SU-DHL-6 (cell line): ENCODE measurements around the gene KCTD11.

Experiments
- H2AFZ ChIP-seq: fragments of 200-600 bp; sonication (generic); 2 replicates; pipeline ENCODE4 v1.6.1; 2014; ENCODE audit warnings: low read depth, mild to moderate bottlenecking, moderate library complexity, mixed read lengths, antibody characterized with exemption, low read length; ENCODE audit not compliant: severe bottlenecking
- H3F3A ChIP-seq: fragments of 200-600 bp; shearing (Covaris generic); 2 replicates; pipeline ENCODE4 v1.6.0; 2016; ENCODE audit warnings: antibody characterized with exemption, mild to moderate bottlenecking; ENCODE audit not compliant: insufficient read depth
- H3K27ac ChIP-seq: fragments of 200-600 bp; sonication (generic); 2 replicates; pipeline ENCODE4 v1.5.1; 2016; ENCODE audit warnings: low read depth, mild to moderate bottlenecking, low read length, moderate library complexity, mixed read lengths
- H3K27me3 ChIP-seq: fragments of 200-600 bp; sonication (generic), shearing (Covaris generic); 2 replicates; pipeline ENCODE4 v1.6.0; 2014; ENCODE audit warnings: mild to moderate bottlenecking, low read length
- H3K36me3 ChIP-seq: fragments of 200-600 bp; sonication (generic); 2 replicates; pipeline ENCODE4 v1.6.1; 2014; ENCODE audit warnings: mild to moderate bottlenecking, low read length, mixed read lengths
- H3K4me2 ChIP-seq: fragments of 300-600, 200-600 bp; shearing (Covaris generic), sonication (generic); 2 replicates; pipeline ENCODE4 v1.6.0; 2014; ENCODE audit warnings: low read length, low read depth, mild to moderate bottlenecking; ENCODE audit not compliant: poor library complexity, severe bottlenecking
- H3K4me3 ChIP-seq: fragments of 200-600 bp; sonication (generic); 2 replicates; pipeline ENCODE4 v1.5.1; 2014; ENCODE audit warnings: antibody characterized with exemption, low read length, mild to moderate bottlenecking, mixed read lengths; ENCODE audit not compliant: insufficient read depth, poor library complexity, severe bottlenecking
- H3K79me2 ChIP-seq: fragments of 200-600 bp; sonication (generic); 2 replicates; pipeline ENCODE4 v1.6.1; 2014; ENCODE audit warnings: mild to moderate bottlenecking, low read length, moderate library complexity; ENCODE audit not compliant: insufficient read depth
- H3K9ac ChIP-seq: fragments of 200-600 bp; sonication (generic); 2 replicates; pipeline ENCODE4 v1.7.0; 2014; ENCODE audit warnings: mild to moderate bottlenecking, low read length
- H3K9me2 ChIP-seq: fragments of 200-600 bp; sonication (generic); replicated peaks from 2 replicates; pipeline ENCODE4 v1.6.1; 2014; ENCODE audit warnings: low read length; ENCODE audit not compliant: insufficient read depth
- H3K9me3 ChIP-seq: fragments of 200-600 bp; sonication (generic); 2 replicates; pipeline ENCODE4 v1.6.1; 2014; ENCODE audit warnings: low read length, mixed read lengths; ENCODE audit not compliant: insufficient read depth
- H4K20me1 ChIP-seq: fragments of 200-600 bp; sonication (generic); 2 replicates; pipeline ENCODE4 v1.6.1; 2014; ENCODE audit warnings: low read depth, mild to moderate bottlenecking, antibody characterized with exemption, low read length, moderate library complexity, mixed read lengths
- EZH2phosphoT487 ChIP-seq: fragments of 200-600 bp; sonication (generic), shearing (Covaris generic); conservative IDR thresholded peaks from 2 replicates; pipeline ENCODE4 v1.6.1; 2018; ENCODE audit warnings: mild to moderate bottlenecking, antibody characterized with exemption, low read length, moderate library complexity, mixed read lengths
- TF ChIP-seq, protein P1 (sequence below): fragments of 200-600 bp; sonication (generic); IDR thresholded peaks from one replicate; pipeline ENCODE4 v1.5.1; 2017; ENCODE audit warnings: antibody characterized with exemption, mild to moderate bottlenecking, low read length, moderate library complexity; ENCODE audit not compliant: insufficient read depth, poor library complexity, severe bottlenecking

Gene KCTD11

DNA sequence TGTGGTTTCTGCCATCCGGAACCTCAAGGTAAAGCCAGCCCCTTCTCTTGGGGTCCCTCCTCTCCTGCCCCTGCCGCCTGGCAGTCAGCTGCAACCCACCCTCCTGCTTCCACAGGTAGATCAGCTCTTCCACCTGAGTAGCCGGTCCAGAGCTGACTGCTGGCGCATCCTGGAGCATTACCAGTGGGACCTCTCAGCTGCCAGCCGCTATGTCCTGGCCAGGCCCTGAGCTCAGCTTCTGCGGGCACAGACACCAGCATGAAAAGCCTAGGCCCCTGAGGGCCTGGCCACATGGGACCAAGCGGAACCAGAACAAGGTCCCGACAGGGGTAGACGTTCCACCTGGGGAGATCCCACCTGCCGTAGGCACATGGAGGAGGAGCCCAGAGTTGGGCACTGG, 36.9 kb downstream of the KCTD11 start:
- 0 out of 2 replicates have a peak, but pooled peaks cover 3% of the 10 kb centered on the region for H3F3A ChIP-seq
- no peak overlapping the region for H3K9ac ChIP-seq
- no peaks in the 10 kb centered on the region for H3K9me3 ChIP-seq
- H3K79me2 ChIP-seq, result no peaks in the 10 kb centered on the region
- no peak overlapping the region for H3K4me2 ChIP-seq
- TF ChIP-seq EZH2phosphoT487, result no peak
- TF ChIP-seq, protein P1, sequence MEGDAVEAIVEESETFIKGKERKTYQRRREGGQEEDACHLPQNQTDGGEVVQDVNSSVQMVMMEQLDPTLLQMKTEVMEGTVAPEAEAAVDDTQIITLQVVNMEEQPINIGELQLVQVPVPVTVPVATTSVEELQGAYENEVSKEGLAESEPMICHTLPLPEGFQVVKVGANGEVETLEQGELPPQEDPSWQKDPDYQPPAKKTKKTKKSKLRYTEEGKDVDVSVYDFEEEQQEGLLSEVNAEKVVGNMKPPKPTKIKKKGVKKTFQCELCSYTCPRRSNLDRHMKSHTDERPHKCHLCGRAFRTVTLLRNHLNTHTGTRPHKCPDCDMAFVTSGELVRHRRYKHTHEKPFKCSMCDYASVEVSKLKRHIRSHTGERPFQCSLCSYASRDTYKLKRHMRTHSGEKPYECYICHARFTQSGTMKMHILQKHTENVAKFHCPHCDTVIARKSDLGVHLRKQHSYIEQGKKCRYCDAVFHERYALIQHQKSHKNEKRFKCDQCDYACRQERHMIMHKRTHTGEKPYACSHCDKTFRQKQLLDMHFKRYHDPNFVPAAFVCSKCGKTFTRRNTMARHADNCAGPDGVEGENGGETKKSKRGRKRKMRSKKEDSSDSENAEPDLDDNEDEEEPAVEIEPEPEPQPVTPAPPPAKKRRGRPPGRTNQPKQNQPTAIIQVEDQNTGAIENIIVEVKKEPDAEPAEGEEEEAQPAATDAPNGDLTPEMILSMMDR, result no peak
- no peak overlapping the region for H3K4me3 ChIP-seq
- H2AFZ ChIP-seq, result no peak overlapping the region
- no peaks in the 10 kb centered on the region for H3K9me2 ChIP-seq
- H3K36me3 ChIP-seq, result no peaks in the 10 kb centered on the region
- no peaks in the 10 kb centered on the region for H3K27me3 ChIP-seq
- no peaks in the 10 kb centered on the region for H4K20me1 ChIP-seq
- no peak overlapping the region for H3K27ac ChIP-seq

DNA sequence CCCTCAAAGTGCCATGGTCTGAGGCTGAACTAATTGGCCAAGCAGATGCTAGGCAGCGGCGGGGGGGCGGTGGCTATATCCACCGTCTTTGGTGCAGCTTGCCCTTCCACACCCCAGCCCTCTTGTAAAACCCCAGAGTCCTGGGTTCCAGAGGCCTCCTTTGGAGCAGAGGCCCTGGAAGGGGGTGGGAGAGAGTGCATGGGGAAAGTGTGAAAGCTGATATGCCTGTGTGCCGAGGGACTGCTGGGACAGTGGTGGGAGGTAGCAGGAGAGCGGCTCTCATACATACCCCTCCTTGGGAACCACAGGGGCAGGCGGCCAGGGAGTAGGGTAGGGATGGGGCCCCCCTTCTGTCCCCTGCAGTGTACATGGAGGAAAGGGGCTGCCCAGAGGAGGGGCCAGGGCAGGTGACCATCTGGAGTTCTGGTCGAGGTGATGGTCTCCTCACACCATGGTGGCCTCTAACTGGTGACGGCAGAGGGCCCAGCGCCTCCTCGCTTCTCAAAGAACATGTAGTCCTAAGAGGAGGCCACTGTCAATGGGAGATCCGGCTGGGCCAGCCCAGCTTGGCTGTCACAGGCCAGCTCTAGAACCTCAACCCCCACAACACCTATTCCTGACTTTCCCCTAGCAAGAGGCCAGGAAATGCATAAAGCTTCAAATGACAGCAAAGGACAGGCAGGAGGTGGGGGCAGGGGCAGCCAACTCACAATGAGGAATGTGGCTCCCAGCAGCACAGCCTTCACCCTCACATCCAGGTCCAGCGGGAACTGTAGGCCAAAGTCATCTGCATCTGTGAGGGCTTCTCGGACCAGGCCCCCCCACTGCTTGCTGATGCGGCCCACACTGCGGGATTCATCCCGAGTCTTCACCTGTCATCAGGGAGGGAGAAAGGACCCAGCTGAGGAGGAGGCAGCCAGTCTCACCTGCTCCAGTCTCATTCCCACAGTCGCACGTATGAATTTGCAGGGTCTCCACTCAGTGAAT, 38.3 kb downstream of the KCTD11 start:
- Histone ChIP-seq H2AFZ (no peak overlapping the region), H4K20me1 (no peaks in the 10 kb centered on the region), H3K4me2 (no peak overlapping the region), H3K79me2 (no peaks in the 10 kb centered on the region), H3K4me3 (no peak overlapping the region), H3K9me3 (no peaks in the 10 kb centered on the region), H3K9ac (no peak overlapping the region), H3F3A (0 out of 2 replicates have a peak, but pooled peaks cover 3% of the 10 kb centered on the region), H3K27ac (no peak overlapping the region), H3K27me3 (no peaks in the 10 kb centered on the region), H3K36me3 (no peaks in the 10 kb centered on the region), H3K9me2 (no peaks in the 10 kb centered on the region)
- TF ChIP-seq, protein P1, result no peak
- no peak for TF ChIP-seq EZH2phosphoT487

DNA sequence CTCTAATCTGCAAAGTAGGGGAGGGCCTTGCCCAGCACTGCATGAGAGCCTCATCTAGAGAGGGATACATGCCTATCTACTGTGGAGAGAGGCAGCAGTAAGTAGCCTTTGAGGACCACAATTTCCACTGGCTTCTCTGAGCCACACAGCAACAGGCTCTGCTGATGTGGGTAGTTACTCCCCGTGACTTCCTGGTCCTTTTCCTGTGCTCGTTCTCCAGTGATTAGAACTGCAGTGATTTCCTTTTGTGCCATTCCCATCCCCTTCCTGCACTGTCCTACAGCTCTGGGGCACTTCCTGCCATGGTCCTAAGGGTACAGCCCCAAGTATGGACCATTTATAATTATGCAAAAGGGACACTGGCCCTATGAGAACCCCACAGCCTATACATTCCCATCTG, 39.3 kb downstream of the KCTD11 start:
- Histone ChIP-seq H3K9me3 (no peaks in the 10 kb centered on the region), H4K20me1 (no peaks in the 10 kb centered on the region), H3K79me2 (no peaks in the 10 kb centered on the region), H3K4me3 (no peak overlapping the region), H3K9ac (no peak overlapping the region), H3K27me3 (no peaks in the 10 kb centered on the region), H2AFZ (no peak overlapping the region), H3K9me2 (no peaks in the 10 kb centered on the region), H3K27ac (no peak overlapping the region), H3K36me3 (no peaks in the 10 kb centered on the region), H3F3A (0 out of 2 replicates have a peak, but pooled peaks cover 3% of the 10 kb centered on the region), H3K4me2 (no peak overlapping the region)
- TF ChIP-seq, protein P1, result no peak
- no peak for TF ChIP-seq EZH2phosphoT487
